Measurements from ENCODE around the gene ACOX1.

The ACOX1 gene

GRCh38 chr17:76022973-76023899, 44.3 kb upstream of the ACOX1 start:
- no peak for TF ChIP-seq CTCF (IDR thresholded peaks at IDR 0.05; ENCODE audit: low read depth, low read length)

GRCh38 chr17:76022285-76022684, 43.3 kb upstream of the ACOX1 start:
- H3K4me3 ChIP-seq (ENCODE audit: low read depth, low read length) = no peak overlapping the region
- no peak for TF ChIP-seq CTCF (IDR thresholded peaks at IDR 0.05; ENCODE audit: low read depth, low read length)

More at GRCh38 chr17:76022973-76023899, 44.3 kb upstream of the ACOX1 start:
- H3K4me3 ChIP-seq (ENCODE audit: low read depth, low read length) = no peak overlapping the region

GRCh38 chr17:76019833-76020467, 41.0 kb upstream of the ACOX1 start:
- H3K4me3 ChIP-seq (ENCODE audit: low read depth, low read length) = no peak overlapping the region
- no peak for TF ChIP-seq CTCF (IDR thresholded peaks at IDR 0.05; ENCODE audit: low read depth, low read length)

DNA sequence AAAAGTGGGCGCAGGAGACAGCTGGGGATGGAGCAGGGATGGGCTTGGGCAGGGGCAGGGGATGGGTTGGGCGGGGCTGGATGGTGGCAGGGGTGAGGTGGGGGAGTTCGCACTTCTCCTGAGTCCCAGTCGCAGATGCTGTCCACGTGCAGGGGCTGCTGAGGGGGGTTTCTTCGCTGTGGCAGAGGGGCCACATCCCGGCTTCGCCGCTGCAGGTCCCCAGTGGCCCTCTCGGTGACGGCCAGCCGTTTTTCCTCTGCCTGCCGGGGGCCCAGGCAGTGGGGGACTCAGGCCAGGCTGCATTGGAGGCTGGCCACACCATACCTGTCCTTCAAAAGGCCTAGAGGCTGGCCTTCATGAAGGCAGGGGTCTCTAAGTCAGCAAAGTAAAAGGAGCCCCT, 39.8 kb upstream of the ACOX1 start:
- no peak overlapping the region for H3K4me3 ChIP-seq (ENCODE audit: low read depth, low read length)
- no peak for TF ChIP-seq CTCF (IDR thresholded peaks at IDR 0.05; ENCODE audit: low read depth, low read length)

GRCh38 chr17:76018340-76018680, 39.3 kb upstream of the ACOX1 start:
- H3K4me3 ChIP-seq (ENCODE audit: low read depth, low read length) = no peak overlapping the region
- no peak for TF ChIP-seq CTCF (IDR thresholded peaks at IDR 0.05; ENCODE audit: low read depth, low read length)

DNA sequence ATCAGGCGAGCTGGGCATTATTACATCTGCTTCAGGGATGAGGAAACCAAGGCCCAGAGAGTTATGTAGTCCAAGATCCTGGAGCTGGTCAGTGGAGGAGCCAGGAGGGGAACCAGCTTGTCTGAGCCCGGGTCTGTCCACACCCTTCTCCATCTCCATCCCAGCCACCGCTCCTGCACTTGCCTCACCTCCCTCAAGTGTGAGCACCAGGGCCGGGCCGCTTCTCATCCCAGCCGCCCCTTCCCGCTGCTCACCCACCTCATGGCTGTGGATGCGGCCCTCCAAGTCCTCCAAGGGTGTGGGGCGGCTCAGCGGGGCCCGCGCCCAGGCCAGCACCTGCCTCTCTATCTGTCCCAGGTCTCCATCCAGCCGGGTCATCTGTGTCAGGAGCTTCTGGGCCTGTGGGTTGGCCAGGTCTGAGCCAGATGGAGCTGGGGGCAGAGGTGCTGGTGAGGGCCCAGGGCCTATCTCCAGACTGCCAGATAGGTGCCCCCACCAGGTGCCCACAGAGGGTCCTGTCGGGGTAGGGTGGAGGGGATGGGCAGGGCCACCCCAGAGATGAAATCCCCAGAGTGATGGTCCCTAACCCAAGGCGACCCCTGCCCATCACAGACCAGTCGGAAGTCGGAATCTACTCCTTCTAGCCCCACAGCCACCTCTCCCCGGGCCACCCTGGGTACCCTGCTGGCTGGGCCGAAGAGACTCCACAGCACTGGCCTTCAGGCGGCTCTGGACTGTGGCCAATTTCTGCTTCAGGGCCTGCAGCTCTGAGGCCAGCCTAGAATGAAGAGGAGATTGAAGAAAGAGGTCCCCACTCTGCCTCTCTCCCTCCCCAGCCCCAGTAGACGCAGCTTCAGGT, 38.7 kb upstream of the ACOX1 start:
- TF ChIP-seq CTCF (IDR thresholded peaks at IDR 0.05; ENCODE audit: low read depth, low read length) = no peak
- no peak overlapping the region for H3K4me3 ChIP-seq (ENCODE audit: low read depth, low read length)

Data from WI38 (cell line).